D721Med (cell line): Measurements from ENCODE around the gene ECE2.

Experiments
- DNase-seq: peaks from one replicate; pipeline ENCODE4 v3.0.0; 2011; ENCODE audit warnings: low spot score; ENCODE audit not compliant: insufficient read length
- FAIRE-seq: peaks from 2 replicates; lab custom pipeline; 2011; peaks lifted over from hg19 to GRCh38; lab: Jason Lieb, UNC
- CTCF ChIP-seq: IDR thresholded peaks from 2 replicates; pipeline ENCODE4 v1.5.1; 2012; ENCODE audit warnings: mild to moderate bottlenecking, control low read depth; ENCODE audit not compliant: insufficient read depth; ENCODE audit errors: missing control alignments

ECE2 gene

GRCh38 chr3:184333700-184334099, 57.9 kb downstream of the ECE2 start:
- no peak for TF ChIP-seq CTCF
- FAIRE-seq = no peak
- DNase-seq = no peak

- DNase-seq (no peak), FAIRE-seq (no peak)
- TF ChIP-seq CTCF = no peak
Observed at GRCh38 chr3:184334470-184335158, 58.8 kb downstream of the ECE2 start.

GRCh38 chr3:184335291-184335660, 59.5 kb downstream of the ECE2 start:
- DNase-seq (no peak), FAIRE-seq (no peak)
- no peak for TF ChIP-seq CTCF

- FAIRE-seq (no peak), DNase-seq (peak; percentile 70)
Observed at GRCh38 chr3:184335661-184336546, 60.1 kb downstream of the ECE2 start.

GRCh38 chr3:184336547-184337398, 61.0 kb downstream of the ECE2 start:
- FAIRE-seq = no peak
- DNase-seq = no peak
- no peak for TF ChIP-seq CTCF

More at GRCh38 chr3:184335661-184336546, 60.1 kb downstream of the ECE2 start:
- no peak for TF ChIP-seq CTCF

- DNase-seq (no peak), FAIRE-seq (no peak)
- TF ChIP-seq CTCF = no peak
Observed at GRCh38 chr3:184337399-184337714, 61.5 kb downstream of the ECE2 start, which contains the start of gene FAM131A. TSS of gene FAM131A (plus strand) at chr3:184337600. CDS start at chr3:184337631, 31 bp downstream.
